AG04450 (cell line): ENCODE measurements around the gene DPYD. TPM values are rescaled to one million over a fixed set of nuclear protein-coding genes. Genes with fewer than 3 reads are reported as not detected.
A peak's percentile ranks its signal among the peaks of the same experiment; 100 is the strongest.

ENCODE experiments used
- CTCF ChIA-PET: fragments of 300-600, 350-600 bp; formaldehyde crosslinking; extraction: SDS; loops from one replicate; lab custom pipeline; 2022; ENCODE audit warnings: antibody characterized with exemption, inconsistent platforms; lab: Charles Lee
- POLR2A ChIA-PET: fragments of 350-600 bp; formaldehyde crosslinking; extraction: SDS; loops from one replicate; lab custom pipeline; 2021; ENCODE audit warnings: antibody characterized with exemption, inconsistent platforms; lab: Yijun Ruan, JAX
- DNase-seq: peaks from one replicate; pipeline ENCODE4 v3.0.0-alpha.2; 2011; ENCODE audit warnings: low read depth, low spot score
- H3K27ac ChIP-seq: one replicate; pipeline ENCODE4 v1.5.1; 2012; ENCODE audit warnings: low read depth, low read length, control low read depth
- H3K27me3 ChIP-seq: one replicate; pipeline ENCODE4 v1.6.0; 2012; ENCODE audit warnings: low read length; ENCODE audit not compliant: control insufficient read depth, insufficient read depth
- H3K4me3 ChIP-seq: 2 replicates; pipeline ENCODE4 v1.5.1; 2011; ENCODE audit warnings: mild to moderate bottlenecking, low read depth, low read length, control low read depth
- H3K9me3 ChIP-seq: 2 replicates; pipeline ENCODE4 v1.5.1; 2012; ENCODE audit warnings: low read length; ENCODE audit not compliant: control insufficient read depth, insufficient read depth
- CTCF ChIP-seq: IDR thresholded peaks from 2 replicates; pipeline ENCODE4 v1.5.1; 2011; ENCODE audit warnings: low read depth, low read length, control low read depth, inconsistent platforms
- polyA minus RNA-seq: library from RNA; depleted of rRNA, polyadenylated mRNA; stranded (reverse); fragments of >200 nt; gene quantifications from 2 replicates; pipeline ENCODE4 v1.2.3, GENCODE V29; 2011; rRNA and poly(A)+ RNA removed
- polyA plus RNA-seq: library from polyadenylated mRNA; depleted of rRNA; stranded (reverse); fragments of >200 nt; gene quantifications from 2 replicates; pipeline ENCODE4 v1.2.3, GENCODE V29; 2011; rRNA removed

Gene DPYD
- polyA plus RNA-seq = 17.8 and 21.4 TPM in 2 replicates
- polyA minus RNA-seq = 48.6 and 59.7 TPM in 2 replicates

GRCh38 chr1:97920832-97921571 is at the start of gene DPYD:
Gene DPYD (minus strand): TSS chr1:97921034. CDS start chr1:97920922, 112 bp downstream.
- TF ChIP-seq CTCF = no peak
- DNase-seq = peak; percentile 61
- no peaks in the 10 kb centered on the region for H3K27me3 ChIP-seq
- H3K4me3 ChIP-seq = peak within 1 kb of the TSS; percentile 97
- ChIA-PET POLR2A (interaction anchor here (0.5 to 2.0 kb wide), 3 partner anchors 14 to 909 kb away, joined by 3 to 6 read pairs (median 5); no protein-coding TSS in a partner anchor), CTCF (interaction anchor here (0.6 to 1.5 kb wide), 6 partner anchors 10 to 547 kb away, joined by 3 to 4 read pairs (median 3); no protein-coding TSS in a partner anchor)
- H3K9me3 ChIP-seq = no peaks in the 10 kb centered on the region
- peak within 1 kb of the TSS; percentile 69 for H3K27ac ChIP-seq

GRCh38 chr1:97960470-97960869 is 39.6 kb upstream of the DPYD start:
- ChIA-PET CTCF (no interaction called here), POLR2A (no interaction called here)
- no peak for TF ChIP-seq CTCF
- H3K27me3 ChIP-seq = no peaks in the 10 kb centered on the region
- H3K9me3 ChIP-seq = no peaks in the 10 kb centered on the region
- no peak overlapping the region for H3K27ac ChIP-seq
- H3K4me3 ChIP-seq = no peak overlapping the region
- no peak for DNase-seq

- Histone ChIP-seq H3K9me3 (no peaks in the 10 kb centered on the region), H3K4me3 (no peak overlapping the region), H3K27ac (no peak overlapping the region), H3K27me3 (no peaks in the 10 kb centered on the region)
- CTCF ChIA-PET = no interaction called here
- TF ChIP-seq CTCF = no peak
- POLR2A ChIA-PET = no interaction called here
- DNase-seq = no peak
These were observed 26.9 kb upstream of the DPYD start for GRCh38 chr1:97947695-97948094.

GRCh38 chr1:97943354-97943753 is 22.5 kb upstream of the DPYD start:
- Histone ChIP-seq H3K27ac (no peak overlapping the region), H3K9me3 (no peaks in the 10 kb centered on the region), H3K4me3 (no peak overlapping the region), H3K27me3 (no peaks in the 10 kb centered on the region)
- CTCF ChIA-PET = interaction anchor here (1.3 kb wide), 1 partner anchor 524 kb away, joined by 3 read pairs; no protein-coding TSS in a partner anchor
- no peak for DNase-seq
- no peak for TF ChIP-seq CTCF
- POLR2A ChIA-PET = no interaction called here
